K562 (cell line): ENCODE measurements around the gene HRH3. TPM values are rescaled to one million over a fixed set of nuclear protein-coding genes. Genes with fewer than 3 reads are reported as not detected.

Experiments
- DACH1 ChIP-seq: fragments of 450-650 bp; IDR thresholded peaks from 2 replicates; pipeline ENCODE4 v1.6.1; 2018; ENCODE audit not compliant: partially characterized antibody
- GATA2 ChIP-seq: sonication (generic); formaldehyde crosslinking; IDR thresholded peaks from 2 replicates; pipeline ENCODE4 v1.4.0; 2020; ENCODE audit warnings: mild to moderate bottlenecking, missing genetic modification reagents
- GATAD2B ChIP-seq: fragments of 450-650 bp; IDR thresholded peaks from 2 replicates; pipeline ENCODE4 v1.6.1; 2017; ENCODE audit warnings: mild to moderate bottlenecking, borderline replicate concordance
- KLF1 ChIP-seq: fragments of 450-650 bp; IDR thresholded peaks from 2 replicates; pipeline ENCODE4 v1.6.1; 2016; ENCODE audit warnings: missing genetic modification characterization, missing compliant biosample characterization
- NBN ChIP-seq: fragments of 450-650 bp; IDR thresholded peaks from 2 replicates; pipeline ENCODE4 v1.6.1; 2016; ENCODE audit warnings: low read depth, mild to moderate bottlenecking
- PHF20 ChIP-seq: fragments of 450-650 bp; IDR thresholded peaks from 2 replicates; pipeline ENCODE4 v1.6.1; 2018; ENCODE audit not compliant: partially characterized antibody
- PML ChIP-seq: IDR thresholded peaks from 2 replicates; pipeline ENCODE4 v1.6.1; 2012; ENCODE audit warnings: low read length, inconsistent platforms
- TFAM ChIP-seq: fragments of 250-450 bp; sonication (Bioruptor Pico); conservative IDR thresholded peaks from 2 replicates; pipeline ENCODE4 v1.5.0; 2021; ENCODE audit warnings: mild to moderate bottlenecking, moderate library complexity
- ZNF212 ChIP-seq: fragments of 450-650 bp; formaldehyde crosslinking; IDR thresholded peaks from 2 replicates; pipeline ENCODE4 v1.4.0; 2020; ENCODE audit warnings: mild to moderate bottlenecking
- ZNF444 ChIP-seq: fragments of 250-450 bp; sonication (Bioruptor Pico); IDR thresholded peaks from 2 replicates; pipeline ENCODE4 v1.4.0; 2020; ENCODE audit warnings: mild to moderate bottlenecking, moderate library complexity
- ZNF76 ChIP-seq: fragments of 250-450 bp; sonication (Bioruptor Pico); IDR thresholded peaks from 2 replicates; pipeline ENCODE4 v1.4.0; 2020; ENCODE audit warnings: mild to moderate bottlenecking, moderate library complexity, borderline replicate concordance
- polyA plus RNA-seq, 8 experiments: library from polyadenylated mRNA; depleted of rRNA in 4 of 8; stranded (reverse) in 5 of 8; unstranded in 3 of 8; fragments of >200 nt; fragmentation: Nextera tagmentation in 2 of 8; fragmentation: Illumina TruSeq in 1 of 8; extraction: Ambion mirVana in 2 of 8; extraction: Trizol in 1 of 8; gene quantifications; 2 replicates each; pipeline versions ENCODE4 v1.2.1 to v1.2.3, GENCODE V29; 2011 to 2014; ENCODE audit warnings: inconsistent platforms in 1 of 8, missing spikeins in 1 of 8
- total RNA-seq, 7 experiments: library from RNA; depleted of rRNA in 6 of 7; stranded (reverse); fragments of >200 nt in 6 of 7; fragmentation: Illumina TruSeq in 2 of 7; extraction: Trizol in 2 of 7; gene quantifications; 2 replicates each; pipeline versions ENCODE4 v1.2.1 to v1.2.3, GENCODE V29; 2011 to 2021; ENCODE audit warnings: low replicate concordance in 1 of 7
- TF ChIP-seq, protein P1 (sequence below): fragments of 450-650 bp; IDR thresholded peaks from 2 replicates; pipeline ENCODE4 v1.6.1; 2017; ENCODE audit warnings: antibody characterized with exemption, mild to moderate bottlenecking
- TF ChIP-seq, protein P2 (sequence below): sonication (generic); formaldehyde crosslinking; IDR thresholded peaks from 2 replicates; pipeline ENCODE4 v1.8.1; 2022; ENCODE audit warnings: missing genetic modification reagents
- TF ChIP-seq, protein P3 (sequence below): sonication (generic); formaldehyde crosslinking; IDR thresholded peaks from 2 replicates; pipeline ENCODE4 v1.8.1; 2023; ENCODE audit warnings: mild to moderate bottlenecking, missing genetic modification reagents
- TF ChIP-seq, protein P4 (sequence below): fragments of 200-800 bp; sonication (Bioruptor generic); IDR thresholded peaks from 2 replicates; pipeline ENCODE4 v1.6.1; 2017; ENCODE audit warnings: missing genetic modification characterization, missing compliant biosample characterization
- TF ChIP-seq, protein P5 (sequence below): fragments of 450-650 bp; IDR thresholded peaks from 2 replicates; pipeline ENCODE4 v1.6.1; 2014; ENCODE audit warnings: low read depth, mild to moderate bottlenecking, moderate library complexity, borderline replicate concordance

HRH3 gene
- total and polyA plus RNA-seq, 9 of the 15 experiments (the other 6 are each of a cell fraction or from before 2014, with no cell fraction given) = not detected

DNA sequence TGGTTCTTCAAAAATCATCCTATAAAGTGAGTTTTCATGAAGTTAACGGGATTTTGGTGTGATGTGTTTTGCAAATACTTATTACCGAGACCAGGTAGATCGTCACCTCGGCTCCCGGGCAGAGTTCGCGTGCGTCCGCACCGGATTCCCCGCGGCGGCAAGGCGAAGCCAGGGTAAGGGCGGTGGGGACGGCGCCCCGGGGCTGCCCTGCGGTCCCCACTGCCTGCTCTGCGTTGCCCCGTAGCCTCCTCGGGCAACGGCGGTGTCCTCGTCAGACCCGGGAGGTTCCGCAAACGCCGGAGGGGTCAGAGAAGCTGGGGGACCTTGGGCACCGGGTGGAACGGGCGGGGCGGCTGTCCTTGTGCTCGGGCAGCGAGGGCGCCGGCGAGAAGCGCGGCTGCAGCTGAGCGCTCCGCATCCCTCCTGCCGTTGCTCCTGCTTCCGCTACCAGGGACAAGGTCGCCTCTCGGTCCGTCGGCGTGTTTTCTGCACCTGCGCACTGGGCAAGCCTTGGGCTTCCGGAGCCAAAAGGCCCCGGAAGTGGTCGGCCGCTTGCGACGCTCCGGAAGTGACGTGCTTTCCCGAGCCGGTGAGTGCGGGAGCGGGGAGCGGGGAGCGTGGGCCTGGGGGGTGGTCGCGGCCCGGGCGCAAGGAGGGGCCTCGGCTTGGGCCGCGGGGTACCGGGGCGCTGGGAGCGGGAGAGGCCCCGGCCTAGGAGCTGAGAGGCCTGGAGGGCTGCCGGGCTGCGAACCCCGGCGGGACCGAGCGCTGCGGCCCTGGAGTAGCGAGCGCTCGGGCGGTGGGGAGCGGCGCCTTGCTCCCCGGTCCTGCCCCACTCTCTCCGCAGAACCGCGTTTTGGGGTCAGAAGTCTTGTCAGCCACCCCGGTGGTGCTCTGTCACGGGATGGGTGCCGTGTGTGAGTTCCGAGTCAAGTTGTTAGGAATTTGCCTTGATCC, 37.3 kb downstream of the HRH3 start, which contains the start of gene MTG2 (continued):
- TF ChIP-seq, protein P1, sequence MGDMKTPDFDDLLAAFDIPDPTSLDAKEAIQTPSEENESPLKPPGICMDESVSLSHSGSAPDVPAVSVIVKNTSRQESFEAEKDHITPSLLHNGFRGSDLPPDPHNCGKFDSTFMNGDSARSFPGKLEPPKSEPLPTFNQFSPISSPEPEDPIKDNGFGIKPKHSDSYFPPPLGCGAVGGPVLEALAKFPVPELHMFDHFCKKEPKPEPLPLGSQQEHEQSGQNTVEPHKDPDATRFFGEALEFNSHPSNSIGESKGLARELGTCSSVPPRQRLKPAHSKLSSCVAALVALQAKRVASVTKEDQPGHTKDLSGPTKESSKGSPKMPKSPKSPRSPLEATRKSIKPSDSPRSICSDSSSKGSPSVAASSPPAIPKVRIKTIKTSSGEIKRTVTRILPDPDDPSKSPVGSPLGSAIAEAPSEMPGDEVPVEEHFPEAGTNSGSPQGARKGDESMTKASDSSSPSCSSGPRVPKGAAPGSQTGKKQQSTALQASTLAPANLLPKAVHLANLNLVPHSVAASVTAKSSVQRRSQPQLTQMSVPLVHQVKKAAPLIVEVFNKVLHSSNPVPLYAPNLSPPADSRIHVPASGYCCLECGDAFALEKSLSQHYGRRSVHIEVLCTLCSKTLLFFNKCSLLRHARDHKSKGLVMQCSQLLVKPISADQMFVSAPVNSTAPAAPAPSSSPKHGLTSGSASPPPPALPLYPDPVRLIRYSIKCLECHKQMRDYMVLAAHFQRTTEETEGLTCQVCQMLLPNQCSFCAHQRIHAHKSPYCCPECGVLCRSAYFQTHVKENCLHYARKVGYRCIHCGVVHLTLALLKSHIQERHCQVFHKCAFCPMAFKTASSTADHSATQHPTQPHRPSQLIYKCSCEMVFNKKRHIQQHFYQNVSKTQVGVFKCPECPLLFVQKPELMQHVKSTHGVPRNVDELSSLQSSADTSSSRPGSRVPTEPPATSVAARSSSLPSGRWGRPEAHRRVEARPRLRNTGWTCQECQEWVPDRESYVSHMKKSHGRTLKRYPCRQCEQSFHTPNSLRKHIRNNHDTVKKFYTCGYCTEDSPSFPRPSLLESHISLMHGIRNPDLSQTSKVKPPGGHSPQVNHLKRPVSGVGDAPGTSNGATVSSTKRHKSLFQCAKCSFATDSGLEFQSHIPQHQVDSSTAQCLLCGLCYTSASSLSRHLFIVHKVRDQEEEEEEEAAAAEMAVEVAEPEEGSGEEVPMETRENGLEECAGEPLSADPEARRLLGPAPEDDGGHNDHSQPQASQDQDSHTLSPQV = no peak; the same call in 1 of the 2 replicates
- TF ChIP-seq NBN = peak; percentile 69; the same call in 1 of the 2 replicates
- no peak for TF ChIP-seq GATA2
- TF ChIP-seq ZNF212 (CRISPR knock-in tag) = no peak
- TF ChIP-seq ZNF444 (CRISPR knock-in tag) = no peak
- TF ChIP-seq, protein P2, sequence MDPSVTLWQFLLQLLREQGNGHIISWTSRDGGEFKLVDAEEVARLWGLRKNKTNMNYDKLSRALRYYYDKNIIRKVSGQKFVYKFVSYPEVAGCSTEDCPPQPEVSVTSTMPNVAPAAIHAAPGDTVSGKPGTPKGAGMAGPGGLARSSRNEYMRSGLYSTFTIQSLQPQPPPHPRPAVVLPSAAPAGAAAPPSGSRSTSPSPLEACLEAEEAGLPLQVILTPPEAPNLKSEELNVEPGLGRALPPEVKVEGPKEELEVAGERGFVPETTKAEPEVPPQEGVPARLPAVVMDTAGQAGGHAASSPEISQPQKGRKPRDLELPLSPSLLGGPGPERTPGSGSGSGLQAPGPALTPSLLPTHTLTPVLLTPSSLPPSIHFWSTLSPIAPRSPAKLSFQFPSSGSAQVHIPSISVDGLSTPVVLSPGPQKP (CRISPR knock-in tag) = no peak
- no peak for TF ChIP-seq TFAM (CRISPR knock-in tag)
- TF ChIP-seq ZNF76 (CRISPR knock-in tag) = no peak
- TF ChIP-seq GATAD2B = no peak; the same call in 1 of the 2 replicates
- TF ChIP-seq, protein P3, sequence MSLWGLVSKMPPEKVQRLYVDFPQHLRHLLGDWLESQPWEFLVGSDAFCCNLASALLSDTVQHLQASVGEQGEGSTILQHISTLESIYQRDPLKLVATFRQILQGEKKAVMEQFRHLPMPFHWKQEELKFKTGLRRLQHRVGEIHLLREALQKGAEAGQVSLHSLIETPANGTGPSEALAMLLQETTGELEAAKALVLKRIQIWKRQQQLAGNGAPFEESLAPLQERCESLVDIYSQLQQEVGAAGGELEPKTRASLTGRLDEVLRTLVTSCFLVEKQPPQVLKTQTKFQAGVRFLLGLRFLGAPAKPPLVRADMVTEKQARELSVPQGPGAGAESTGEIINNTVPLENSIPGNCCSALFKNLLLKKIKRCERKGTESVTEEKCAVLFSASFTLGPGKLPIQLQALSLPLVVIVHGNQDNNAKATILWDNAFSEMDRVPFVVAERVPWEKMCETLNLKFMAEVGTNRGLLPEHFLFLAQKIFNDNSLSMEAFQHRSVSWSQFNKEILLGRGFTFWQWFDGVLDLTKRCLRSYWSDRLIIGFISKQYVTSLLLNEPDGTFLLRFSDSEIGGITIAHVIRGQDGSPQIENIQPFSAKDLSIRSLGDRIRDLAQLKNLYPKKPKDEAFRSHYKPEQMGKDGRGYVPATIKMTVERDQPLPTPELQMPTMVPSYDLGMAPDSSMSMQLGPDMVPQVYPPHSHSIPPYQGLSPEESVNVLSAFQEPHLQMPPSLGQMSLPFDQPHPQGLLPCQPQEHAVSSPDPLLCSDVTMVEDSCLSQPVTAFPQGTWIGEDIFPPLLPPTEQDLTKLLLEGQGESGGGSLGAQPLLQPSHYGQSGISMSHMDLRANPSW = no peak
- TF ChIP-seq KLF1 (tag) = 0 out of 2 replicates have a peak, but pooled peaks have one; percentile 41
- peak; percentile 98 for TF ChIP-seq PHF20
- peak; percentile 28 for TF ChIP-seq DACH1
- TF ChIP-seq, protein P4, sequence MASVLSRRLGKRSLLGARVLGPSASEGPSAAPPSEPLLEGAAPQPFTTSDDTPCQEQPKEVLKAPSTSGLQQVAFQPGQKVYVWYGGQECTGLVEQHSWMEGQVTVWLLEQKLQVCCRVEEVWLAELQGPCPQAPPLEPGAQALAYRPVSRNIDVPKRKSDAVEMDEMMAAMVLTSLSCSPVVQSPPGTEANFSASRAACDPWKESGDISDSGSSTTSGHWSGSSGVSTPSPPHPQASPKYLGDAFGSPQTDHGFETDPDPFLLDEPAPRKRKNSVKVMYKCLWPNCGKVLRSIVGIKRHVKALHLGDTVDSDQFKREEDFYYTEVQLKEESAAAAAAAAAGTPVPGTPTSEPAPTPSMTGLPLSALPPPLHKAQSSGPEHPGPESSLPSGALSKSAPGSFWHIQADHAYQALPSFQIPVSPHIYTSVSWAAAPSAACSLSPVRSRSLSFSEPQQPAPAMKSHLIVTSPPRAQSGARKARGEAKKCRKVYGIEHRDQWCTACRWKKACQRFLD (CRISPR knock-in tag) = no peak
- TF ChIP-seq, protein P5, sequence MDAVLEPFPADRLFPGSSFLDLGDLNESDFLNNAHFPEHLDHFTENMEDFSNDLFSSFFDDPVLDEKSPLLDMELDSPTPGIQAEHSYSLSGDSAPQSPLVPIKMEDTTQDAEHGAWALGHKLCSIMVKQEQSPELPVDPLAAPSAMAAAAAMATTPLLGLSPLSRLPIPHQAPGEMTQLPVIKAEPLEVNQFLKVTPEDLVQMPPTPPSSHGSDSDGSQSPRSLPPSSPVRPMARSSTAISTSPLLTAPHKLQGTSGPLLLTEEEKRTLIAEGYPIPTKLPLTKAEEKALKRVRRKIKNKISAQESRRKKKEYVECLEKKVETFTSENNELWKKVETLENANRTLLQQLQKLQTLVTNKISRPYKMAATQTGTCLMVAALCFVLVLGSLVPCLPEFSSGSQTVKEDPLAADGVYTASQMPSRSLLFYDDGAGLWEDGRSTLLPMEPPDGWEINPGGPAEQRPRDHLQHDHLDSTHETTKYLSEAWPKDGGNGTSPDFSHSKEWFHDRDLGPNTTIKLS = peak; percentile 61; the same call in 1 of the 2 replicates
- peak; percentile 85 for TF ChIP-seq PML
